Myocyte (in vitro differentiated cells): ENCODE data around the gene BIRC5. TPM values are rescaled to one million over a fixed set of nuclear protein-coding genes. Genes with fewer than 3 reads are reported as not detected.
A peak's percentile ranks its signal among the peaks of the same experiment; 100 is the strongest.

Experiments
- DNase-seq: peaks from one replicate; pipeline ENCODE4 v3.0.0-alpha.2; 2012; ENCODE audit warnings: low read depth
- total RNA-seq: library from RNA; depleted of rRNA; stranded (reverse); fragments of >200 nt; gene quantifications from 2 replicates; pipeline ENCODE4 v1.2.3, GENCODE V29; 2014

BIRC5 gene
- total RNA-seq, 1 donor from 2014 or later: 2.8 TPM

- peak; percentile 87 for DNase-seq
These were observed 58.3 kb downstream of the BIRC5 start for GRCh38 chr17:78272181-78272913.

- no peak for DNase-seq
These were observed 58.8 kb downstream of the BIRC5 start for GRCh38 chr17:78272914-78273258.

- DNase-seq: no peak
These were observed 59.8 kb downstream of the BIRC5 start for GRCh38 chr17:78273813-78274212.

Other genes with a start within 250 kb of the BIRC5 start
- 2.9 and 3.1 TPM in 2 replicates for gene TMC6, start 85.5 kb upstream of the BIRC5 start, total RNA-seq
- gene TMC8, start 83.5 kb upstream of the BIRC5 start, total RNA-seq: not detected in 2 replicates
- gene C17orf99, start 67.9 kb upstream of the BIRC5 start, total RNA-seq: not detected in 2 replicates
- gene SYNGR2, start 45.7 kb upstream of the BIRC5 start, total RNA-seq: 77.0 and 109 TPM in 2 replicates
- gene TK1, start 27.2 kb upstream of the BIRC5 start, total RNA-seq: 3.6 and 4.5 TPM in 2 replicates
- gene AFMID, start 26.9 kb upstream of the BIRC5 start, total RNA-seq: 23.3 and 23.9 TPM in 2 replicates
- gene TMEM235, start 17.4 kb downstream of the BIRC5 start, total RNA-seq: not detected in 2 replicates
- 36.0 and 38.3 TPM in 2 replicates for gene SOCS3, start 145.8 kb downstream of the BIRC5 start, total RNA-seq
- 37.9 and 53.2 TPM in 2 replicates for gene PGS1, start 164.4 kb downstream of the BIRC5 start, total RNA-seq